WTC11 (cell line): ENCODE results near the gene SUPT4H1. TPM values are rescaled to one million over a fixed set of nuclear protein-coding genes. Genes with fewer than 3 reads are reported as not detected.

Experiments
- ATAC-seq: fragments of 200-7000 bp; cut with Tn5 transposase; 2 replicates; pipeline ENCODE4 v1.10.0; 2021; ENCODE audit warnings: mild to moderate bottlenecking, moderate library complexity
- Bru-seq: library from RNA; stranded (reverse); fragments of 400-500 nt; gene quantifications from one replicate; lab custom pipeline; 2021; lab: Mats Ljungman, UMichigan
- CTCF ChIA-PET: fragments of 300-600 bp; sonication (Branson Sonifier 250); formaldehyde crosslinking; loops from one replicate; lab custom pipeline; 2021; ENCODE audit warnings: antibody characterized with exemption; lab: Charles Lee
- POLR2A ChIA-PET: fragments of 350-600 bp; sonication (Branson Sonifier 250); formaldehyde crosslinking; loops from one replicate; lab custom pipeline; 2021; ENCODE audit warnings: antibody characterized with exemption; lab: Charles Lee
- DNase-seq: peaks from one replicate; pipeline ENCODE4 v3.0.0; 2021; ENCODE audit warnings: low spot score
- H3K27ac Mint-ChIP-seq: 2 replicates; pipeline ENCODE4 v1.8.0; 2021; ENCODE audit warnings: mixed read lengths
- H3K27me3 Mint-ChIP-seq: 2 replicates; pipeline ENCODE4 v1.8.0; 2021; ENCODE audit warnings: low read depth, mild to moderate bottlenecking, moderate library complexity, mixed read lengths
- H3K36me3 Mint-ChIP-seq: 2 replicates; pipeline ENCODE4 v1.8.0; 2021; ENCODE audit warnings: mixed read lengths
- H3K4me1 Mint-ChIP-seq: 2 replicates; pipeline ENCODE4 v1.8.0; 2022; ENCODE audit warnings: mixed read lengths
- H3K4me3 Mint-ChIP-seq: 2 replicates; pipeline ENCODE4 v1.8.0; 2021; ENCODE audit warnings: mild to moderate bottlenecking, moderate library complexity, mixed read lengths
- H3K9me3 Mint-ChIP-seq: 2 replicates; pipeline ENCODE4 v1.8.0; 2021; ENCODE audit warnings: mixed read lengths
- AR ChIP-seq: fragments of 250-450 bp; sonication (Bioruptor Pico); IDR thresholded peaks from 2 replicates; pipeline ENCODE4 v1.9.0; 2021; ENCODE audit warnings: mild to moderate bottlenecking
- ATF1 ChIP-seq: sonication (generic); formaldehyde crosslinking; IDR thresholded peaks from 2 replicates; pipeline ENCODE4 v1.8.1; 2023; ENCODE audit warnings: mild to moderate bottlenecking, moderate library complexity, missing genetic modification reagents
- ATF3 ChIP-seq: sonication (generic); formaldehyde crosslinking; conservative IDR thresholded peaks from 2 replicates; pipeline ENCODE4 v1.8.1; 2022; ENCODE audit warnings: mild to moderate bottlenecking, missing genetic modification reagents
- CREB1 ChIP-seq: sonication (generic); formaldehyde crosslinking; IDR thresholded peaks from 2 replicates; pipeline ENCODE4 v1.8.0; 2023; ENCODE audit warnings: mild to moderate bottlenecking, missing genetic modification reagents
- ESRRA ChIP-seq: sonication (generic); formaldehyde crosslinking; IDR thresholded peaks from 2 replicates; pipeline ENCODE4 v1.8.1; 2022; ENCODE audit warnings: mild to moderate bottlenecking, missing genetic modification reagents, borderline replicate concordance
- FOXP1 ChIP-seq: sonication (generic); formaldehyde crosslinking; IDR thresholded peaks from 2 replicates; pipeline ENCODE4 v1.8.0; 2022; ENCODE audit warnings: missing genetic modification reagents, mild to moderate bottlenecking, moderate library complexity, borderline replicate concordance
- IRF2 ChIP-seq: sonication (generic); formaldehyde crosslinking; IDR thresholded peaks from 2 replicates; pipeline ENCODE4 v1.8.0; 2022; ENCODE audit warnings: low read depth, missing genetic modification reagents, borderline replicate concordance
- MLX ChIP-seq: sonication (generic); formaldehyde crosslinking; IDR thresholded peaks from 2 replicates; pipeline ENCODE4 v1.8.1; 2023; ENCODE audit warnings: mild to moderate bottlenecking, missing genetic modification reagents, moderate library complexity
- MXD4 ChIP-seq: fragments of 250-450 bp; sonication (Bioruptor Pico); IDR thresholded peaks from 2 replicates; pipeline ENCODE4 v1.8.0; 2021; ENCODE audit warnings: mild to moderate bottlenecking, moderate library complexity, borderline replicate concordance
- MYBL2 ChIP-seq: sonication (generic); formaldehyde crosslinking; IDR thresholded peaks from 2 replicates; pipeline ENCODE4 v1.8.1; 2023; ENCODE audit warnings: mild to moderate bottlenecking, moderate library complexity, missing genetic modification reagents
- NFATC4 ChIP-seq: fragments of 250-450 bp; sonication (Bioruptor Pico); IDR thresholded peaks from 2 replicates; pipeline ENCODE4 v1.9.0; 2021; ENCODE audit warnings: mild to moderate bottlenecking
- OVOL2 ChIP-seq: fragments of 250-450 bp; sonication (Bioruptor Pico); IDR thresholded peaks from 2 replicates; pipeline ENCODE4 v1.9.0; 2021; ENCODE audit warnings: mild to moderate bottlenecking, borderline replicate concordance
- PRRX2 ChIP-seq: fragments of 250-450 bp; sonication (Bioruptor Pico); IDR thresholded peaks from 2 replicates; pipeline ENCODE4 v1.8.0; 2021; ENCODE audit warnings: mild to moderate bottlenecking
- RORB ChIP-seq: fragments of 250-450 bp; sonication (Bioruptor Pico); IDR thresholded peaks from 2 replicates; pipeline ENCODE4 v1.9.0; 2021; ENCODE audit warnings: mild to moderate bottlenecking
- SMAD4 ChIP-seq: sonication (generic); formaldehyde crosslinking; IDR thresholded peaks from 2 replicates; pipeline ENCODE4 v1.8.0; 2022; ENCODE audit warnings: mild to moderate bottlenecking, missing genetic modification reagents
- SOX15 ChIP-seq: fragments of 250-450 bp; sonication (Bioruptor Pico); IDR thresholded peaks from 2 replicates; pipeline ENCODE4 v1.9.0; 2021; ENCODE audit warnings: mild to moderate bottlenecking
- TEAD1 ChIP-seq: sonication (generic); formaldehyde crosslinking; IDR thresholded peaks from 2 replicates; pipeline ENCODE4 v1.8.0; 2022; ENCODE audit warnings: mild to moderate bottlenecking, missing genetic modification reagents
- ZNF138 ChIP-seq: sonication (generic); formaldehyde crosslinking; conservative IDR thresholded peaks from 2 replicates; pipeline ENCODE4 v1.8.1; 2022; ENCODE audit warnings: mild to moderate bottlenecking, moderate library complexity, missing genetic modification reagents
- ZNF317 ChIP-seq: sonication (generic); formaldehyde crosslinking; IDR thresholded peaks from 2 replicates; pipeline ENCODE4 v1.8.1; 2023; ENCODE audit warnings: low read depth, mild to moderate bottlenecking, moderate library complexity, missing genetic modification reagents, borderline replicate concordance
- ZNF425 ChIP-seq: fragments of 250-450 bp; sonication (Bioruptor Pico); conservative IDR thresholded peaks from 2 replicates; pipeline ENCODE4 v1.9.0; 2021; ENCODE audit warnings: mild to moderate bottlenecking
- ZNF671 ChIP-seq: fragments of 250-450 bp; sonication (Bioruptor Pico); IDR thresholded peaks from 2 replicates; pipeline ENCODE4 v1.8.0; 2021; ENCODE audit warnings: mild to moderate bottlenecking
- long read RNA-seq, 3 experiments: library from RNA in 1 of 3; library from capped mRNA in 1 of 3; library from polyadenylated mRNA in 1 of 3; unstranded in 2 of 3; stranded (forward) in 1 of 3; transcript quantifications; one replicate each; pipeline ENCODE4 v2.0.0, GENCODE V29; 2021
- total RNA-seq: library from RNA; stranded (reverse); gene quantifications from 3 replicates; pipeline ENCODE4 v1.2.3, GENCODE V29; 2021
- TF ChIP-seq, protein P1 (sequence below): sonication (generic); formaldehyde crosslinking; IDR thresholded peaks from 2 replicates; pipeline ENCODE4 v1.8.1; 2022; ENCODE audit warnings: missing genetic modification reagents, borderline replicate concordance
- TF ChIP-seq, protein P2 (sequence below): sonication (generic); formaldehyde crosslinking; IDR thresholded peaks from 2 replicates; pipeline ENCODE4 v1.8.1; 2023; ENCODE audit warnings: mild to moderate bottlenecking, missing genetic modification reagents, borderline replicate concordance

The SUPT4H1 gene
- total RNA-seq (85.5 to 91.1 TPM (median 89.3 TPM) in 3 replicates), Bru-seq, nascent RNA (percentile 88 among the genes with signal in this experiment)
- long read RNA-seq, experiment 1, transcript SUPT4H1-201 (5 exons, 1,489 nt) = major isoform, 63 of 86 reads
- long read RNA-seq, experiment 1, transcript SUPT4H1-202 (5 exons, 1,643 nt) = minor isoform, 17 of 86 reads
- long read RNA-seq, experiment 1, partial matches to known transcripts = 1 of 86 reads
- long read RNA-seq, experiment 1, other reads (novel, unspliced or antisense) = 2 of 86 reads
- long read RNA-seq, experiment 2, transcript SUPT4H1-201 (5 exons, 1,489 nt) = major isoform, 97 of 148 reads
- long read RNA-seq, experiment 2, transcript SUPT4H1-206 (3 exons, 539 nt) = minor isoform, 9 of 148 reads
- long read RNA-seq, experiment 2, transcript SUPT4H1-202 (5 exons, 1,643 nt) = minor isoform, 18 of 148 reads
- long read RNA-seq, experiment 2, partial matches to known transcripts = 0 of 148 reads
- long read RNA-seq, experiment 2, other reads (novel, unspliced or antisense) = 19 of 148 reads
- long read RNA-seq, experiment 3, transcript SUPT4H1-201 (5 exons, 1,489 nt) = major isoform, 125 of 202 reads
- long read RNA-seq, experiment 3, transcript SUPT4H1-205 (4 exons, 1,401 nt) = minor isoform, 12 of 202 reads
- long read RNA-seq, experiment 3, transcript SUPT4H1-202 (5 exons, 1,643 nt) = minor isoform, 41 of 202 reads
- long read RNA-seq, experiment 3, partial matches to known transcripts = 0 of 202 reads
- long read RNA-seq, experiment 3, other reads (novel, unspliced or antisense) = 24 of 202 reads

DNA sequence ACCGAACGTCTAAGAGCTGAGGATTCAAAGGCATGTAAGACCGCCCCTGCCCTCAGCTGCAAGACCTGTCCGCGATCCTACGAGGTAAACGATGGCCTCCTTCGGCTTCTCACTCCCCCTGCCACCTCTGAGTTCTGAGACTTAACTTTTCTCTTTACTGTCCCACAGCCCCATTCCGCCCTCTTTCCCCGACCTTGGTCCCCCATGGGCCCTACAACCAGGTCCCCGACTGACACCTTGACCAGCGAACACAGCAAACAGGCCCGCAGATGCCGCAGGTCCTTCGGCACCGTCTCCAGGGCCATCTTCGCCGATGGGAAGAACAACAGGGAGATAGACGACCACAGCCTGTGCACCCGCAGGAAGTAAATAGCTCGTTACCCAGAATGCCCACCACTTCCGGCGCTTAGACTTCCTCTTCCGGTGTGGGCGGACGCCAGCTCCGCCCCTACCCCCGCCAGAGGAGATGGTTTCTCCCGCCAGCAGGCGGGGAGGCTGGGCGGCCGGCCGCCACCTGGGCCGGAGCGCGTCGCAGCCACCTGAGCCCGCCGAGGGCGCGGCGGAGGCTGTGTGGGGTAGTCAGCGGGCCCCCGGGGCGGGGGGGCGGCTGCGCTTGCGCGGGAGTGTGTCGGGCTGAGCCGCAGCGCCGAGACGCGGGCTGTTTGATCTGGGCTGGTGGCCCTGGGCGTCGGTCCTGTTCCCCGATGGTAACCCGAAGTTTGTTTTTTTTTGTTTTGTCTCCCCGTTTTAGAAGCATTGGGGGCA lies at the start of gene SUPT4H1:
TSS of gene SUPT4H1 (minus strand) at position 371 of the 765 bp plus-strand sequence. CDS start at position 305, 66 bp downstream.
- no peaks in the 10 kb centered on the region; the same call in 1 of the 2 replicates for H3K27me3 Mint-ChIP-seq
- ATAC-seq (peak; percentile 88), DNase-seq (peak; percentile 89)
- ChIA-PET POLR2A (interaction anchor here (0.6 to 4.4 kb wide), 16 partner anchors 8 to 352 kb away, joined by 3 to 61 read pairs (median 5); partner anchors contain the start of gene RNF43), CTCF (interaction anchor here (0.9 to 4.0 kb wide), 18 partner anchors 13 to 152 kb away, joined by 3 to 54 read pairs (median 5); partner anchors contain the start of genes RNF43 and TSPOAP1)
- no peaks in the 10 kb centered on the region for H3K9me3 Mint-ChIP-seq
- H3K36me3 Mint-ChIP-seq = peaks cover 37% of the 10 kb centered on the region
- peak within 1 kb of the TSS; percentile 99 for H3K27ac Mint-ChIP-seq
- peaks cover 19% of the 10 kb centered on the region for H3K4me1 Mint-ChIP-seq
- peak within 1 kb of the TSS; percentile 100 for H3K4me3 Mint-ChIP-seq
- TF ChIP-seq AR (CRISPR knock-in tag) (no peak), OVOL2 (CRISPR knock-in tag) (no peak), ZNF425 (no peak), CREB1 (CRISPR knock-in tag) (no peak), ATF3 (CRISPR knock-in tag) (no peak), NFATC4 (no peak), PRRX2 (no peak), MLX (CRISPR knock-in tag) (no peak), MXD4 (no peak), SMAD4 (no peak), SOX15 (CRISPR knock-in tag) (no peak), ZNF317 (CRISPR knock-in tag) (no peak), MYBL2 (CRISPR knock-in tag) (peak; percentile 35; the same call in 1 of the 2 replicates), FOXP1 (peak; percentile 87), TEAD1 (CRISPR knock-in tag) (peak; percentile 62; the same call in 1 of the 2 replicates), IRF2 (CRISPR knock-in tag) (no peak), ESRRA (CRISPR knock-in tag) (no peak; the same call in 1 of the 2 replicates), ZNF138 (no peak), RORB (no peak), ATF1 (CRISPR knock-in tag) (no peak), ZNF671 (CRISPR knock-in tag) (no peak)
- TF ChIP-seq, protein P1, sequence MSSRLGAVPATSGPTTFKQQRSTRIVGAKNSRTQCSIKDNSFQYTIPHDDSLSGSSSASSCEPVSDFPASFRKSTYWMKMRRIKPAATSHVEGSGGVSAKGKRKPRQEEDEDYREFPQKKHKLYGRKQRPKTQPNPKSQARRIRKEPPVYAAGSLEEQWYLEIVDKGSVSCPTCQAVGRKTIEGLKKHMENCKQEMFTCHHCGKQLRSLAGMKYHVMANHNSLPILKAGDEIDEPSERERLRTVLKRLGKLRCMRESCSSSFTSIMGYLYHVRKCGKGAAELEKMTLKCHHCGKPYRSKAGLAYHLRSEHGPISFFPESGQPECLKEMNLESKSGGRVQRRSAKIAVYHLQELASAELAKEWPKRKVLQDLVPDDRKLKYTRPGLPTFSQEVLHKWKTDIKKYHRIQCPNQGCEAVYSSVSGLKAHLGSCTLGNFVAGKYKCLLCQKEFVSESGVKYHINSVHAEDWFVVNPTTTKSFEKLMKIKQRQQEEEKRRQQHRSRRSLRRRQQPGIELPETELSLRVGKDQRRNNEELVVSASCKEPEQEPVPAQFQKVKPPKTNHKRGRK = no peak
- TF ChIP-seq, protein P2, sequence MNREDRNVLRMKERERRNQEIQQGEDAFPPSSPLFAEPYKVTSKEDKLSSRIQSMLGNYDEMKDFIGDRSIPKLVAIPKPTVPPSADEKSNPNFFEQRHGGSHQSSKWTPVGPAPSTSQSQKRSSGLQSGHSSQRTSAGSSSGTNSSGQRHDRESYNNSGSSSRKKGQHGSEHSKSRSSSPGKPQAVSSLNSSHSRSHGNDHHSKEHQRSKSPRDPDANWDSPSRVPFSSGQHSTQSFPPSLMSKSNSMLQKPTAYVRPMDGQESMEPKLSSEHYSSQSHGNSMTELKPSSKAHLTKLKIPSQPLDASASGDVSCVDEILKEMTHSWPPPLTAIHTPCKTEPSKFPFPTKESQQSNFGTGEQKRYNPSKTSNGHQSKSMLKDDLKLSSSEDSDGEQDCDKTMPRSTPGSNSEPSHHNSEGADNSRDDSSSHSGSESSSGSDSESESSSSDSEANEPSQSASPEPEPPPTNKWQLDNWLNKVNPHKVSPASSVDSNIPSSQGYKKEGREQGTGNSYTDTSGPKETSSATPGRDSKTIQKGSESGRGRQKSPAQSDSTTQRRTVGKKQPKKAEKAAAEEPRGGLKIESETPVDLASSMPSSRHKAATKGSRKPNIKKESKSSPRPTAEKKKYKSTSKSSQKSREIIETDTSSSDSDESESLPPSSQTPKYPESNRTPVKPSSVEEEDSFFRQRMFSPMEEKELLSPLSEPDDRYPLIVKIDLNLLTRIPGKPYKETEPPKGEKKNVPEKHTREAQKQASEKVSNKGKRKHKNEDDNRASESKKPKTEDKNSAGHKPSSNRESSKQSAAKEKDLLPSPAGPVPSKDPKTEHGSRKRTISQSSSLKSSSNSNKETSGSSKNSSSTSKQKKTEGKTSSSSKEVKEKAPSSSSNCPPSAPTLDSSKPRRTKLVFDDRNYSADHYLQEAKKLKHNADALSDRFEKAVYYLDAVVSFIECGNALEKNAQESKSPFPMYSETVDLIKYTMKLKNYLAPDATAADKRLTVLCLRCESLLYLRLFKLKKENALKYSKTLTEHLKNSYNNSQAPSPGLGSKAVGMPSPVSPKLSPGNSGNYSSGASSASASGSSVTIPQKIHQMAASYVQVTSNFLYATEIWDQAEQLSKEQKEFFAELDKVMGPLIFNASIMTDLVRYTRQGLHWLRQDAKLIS (CRISPR knock-in tag) = no peak
